HUES48 (cell line): ENCODE measurements around the gene COL25A1.
"Not testable (repeated sequence)": the region's sequence is repeated elsewhere in the genome, so short reads cannot be mapped to it uniquely, and the experiment has no call there.

Source experiments
- H3K27ac ChIP-seq: one replicate; pipeline ENCODE4 v1.7.0; 2013; ENCODE audit warnings: low read depth, low read length, inconsistent platforms
- H3K27me3 ChIP-seq: 2 replicates; pipeline ENCODE4 v1.6.1; 2013; ENCODE audit warnings: mild to moderate bottlenecking, low read length; ENCODE audit not compliant: control insufficient read depth, insufficient read depth
- H3K36me3 ChIP-seq: 2 replicates; pipeline ENCODE4 v1.6.1; 2013; ENCODE audit warnings: low read length; ENCODE audit not compliant: control insufficient read depth, insufficient read depth
- H3K4me1 ChIP-seq: 2 replicates; pipeline ENCODE4 v1.6.1; 2013; ENCODE audit warnings: mild to moderate bottlenecking, low read length; ENCODE audit not compliant: control insufficient read depth, insufficient read depth
- H3K4me3 ChIP-seq: 2 replicates; pipeline ENCODE4 v1.5.1; 2013; ENCODE audit warnings: mild to moderate bottlenecking, low read depth, low read length
- H3K9ac ChIP-seq: 2 replicates; pipeline ENCODE4 v1.6.1; 2013; ENCODE audit warnings: mild to moderate bottlenecking, low read depth, low read length, moderate library complexity
- H3K9me3 ChIP-seq: 2 replicates; pipeline ENCODE4 v1.6.1; 2013; ENCODE audit warnings: low read length; ENCODE audit not compliant: control insufficient read depth, insufficient read depth

The COL25A1 gene

GRCh38 chr4:108937066-108937465 is 365.4 kb downstream of the COL25A1 start:
- no peak overlapping the region for H3K4me3 ChIP-seq
- no peaks in the 10 kb centered on the region for H3K9me3 ChIP-seq
- H3K9ac ChIP-seq = no peak overlapping the region
- H3K4me1 ChIP-seq = peaks cover 5% of the 10 kb centered on the region
- no peaks in the 10 kb centered on the region for H3K36me3 ChIP-seq
- H3K27me3 ChIP-seq = no peaks in the 10 kb centered on the region
- no peak overlapping the region for H3K27ac ChIP-seq

- not testable (repeated sequence) for H3K4me1 ChIP-seq, H3K27ac ChIP-seq, H3K36me3 ChIP-seq, H3K9me3 ChIP-seq, H3K4me3 ChIP-seq, H3K9ac ChIP-seq, H3K27me3 ChIP-seq
These were observed 368.5 kb downstream of the COL25A1 start for GRCh38 chr4:108933925-108934324.

GRCh38 chr4:108933046-108933445 is 369.4 kb downstream of the COL25A1 start:
- Histone ChIP-seq H3K27ac (no peak overlapping the region), H3K9ac (no peak overlapping the region), H3K9me3 (no peaks in the 10 kb centered on the region), H3K4me3 (no peak overlapping the region), H3K4me1 (peaks cover 7% of the 10 kb centered on the region), H3K27me3 (no peaks in the 10 kb centered on the region), H3K36me3 (no peaks in the 10 kb centered on the region)

GRCh38 chr4:108931926-108932325 is 370.5 kb downstream of the COL25A1 start:
- Histone ChIP-seq H3K36me3 (no peaks in the 10 kb centered on the region), H3K9me3 (no peaks in the 10 kb centered on the region), H3K27me3 (no peaks in the 10 kb centered on the region), H3K9ac (no peak overlapping the region), H3K4me1 (peaks cover 7% of the 10 kb centered on the region), H3K4me3 (no peak overlapping the region), H3K27ac (no peak overlapping the region)

- Histone ChIP-seq H3K27me3 (no peaks in the 10 kb centered on the region), H3K36me3 (no peaks in the 10 kb centered on the region), H3K9me3 (no peaks in the 10 kb centered on the region), H3K4me3 (no peak overlapping the region), H3K27ac (no peak overlapping the region), H3K9ac (no peak overlapping the region), H3K4me1 (peaks cover 11% of the 10 kb centered on the region)
These were observed 372.3 kb downstream of the COL25A1 start for GRCh38 chr4:108930186-108930585.

GRCh38 chr4:108926781-108927180 is 375.7 kb downstream of the COL25A1 start:
- H3K27me3 ChIP-seq = no peaks in the 10 kb centered on the region
- no peak overlapping the region for H3K27ac ChIP-seq

GRCh38 chr4:108926061-108926460 is 376.4 kb downstream of the COL25A1 start:
- H3K36me3 ChIP-seq = no peaks in the 10 kb centered on the region
- H3K9ac ChIP-seq = no peak overlapping the region
- no peaks in the 10 kb centered on the region for H3K9me3 ChIP-seq
- H3K4me1 ChIP-seq = peaks cover 5% of the 10 kb centered on the region
- no peaks in the 10 kb centered on the region for H3K27me3 ChIP-seq
- H3K4me3 ChIP-seq = no peak overlapping the region
- H3K27ac ChIP-seq = no peak overlapping the region

More at GRCh38 chr4:108926781-108927180, 375.7 kb downstream of the COL25A1 start:
- Histone ChIP-seq H3K4me1 (peaks cover 11% of the 10 kb centered on the region), H3K4me3 (no peak overlapping the region), H3K9me3 (no peaks in the 10 kb centered on the region), H3K36me3 (no peaks in the 10 kb centered on the region), H3K9ac (no peak overlapping the region)

GRCh38 chr4:108922191-108922590 is 380.3 kb downstream of the COL25A1 start:
- Histone ChIP-seq H3K9ac (no peak overlapping the region), H3K27ac (no peak overlapping the region), H3K9me3 (no peaks in the 10 kb centered on the region), H3K4me1 (peaks cover 11% of the 10 kb centered on the region), H3K27me3 (no peaks in the 10 kb centered on the region), H3K36me3 (no peaks in the 10 kb centered on the region), H3K4me3 (no peak overlapping the region)

- Histone ChIP-seq H3K27ac (no peak overlapping the region), H3K9me3 (no peaks in the 10 kb centered on the region), H3K36me3 (no peaks in the 10 kb centered on the region), H3K27me3 (no peaks in the 10 kb centered on the region), H3K4me1 (peaks cover 11% of the 10 kb centered on the region), H3K9ac (no peak overlapping the region), H3K4me3 (no peak overlapping the region)
These were observed 381.9 kb downstream of the COL25A1 start for GRCh38 chr4:108920395-108921087.

- H3K27ac ChIP-seq = no peak overlapping the region
- no peak overlapping the region for H3K4me3 ChIP-seq
- H3K9ac ChIP-seq = no peak overlapping the region
- H3K4me1 ChIP-seq = peaks cover 6% of the 10 kb centered on the region; the same call in 1 of the 2 replicates
- no peaks in the 10 kb centered on the region for H3K9me3 ChIP-seq
- no peaks in the 10 kb centered on the region for H3K36me3 ChIP-seq
- no peaks in the 10 kb centered on the region for H3K27me3 ChIP-seq
These were observed 383.1 kb downstream of the COL25A1 start for GRCh38 chr4:108919226-108919893.

- H3K4me3 ChIP-seq = no peak overlapping the region
- no peaks in the 10 kb centered on the region for H3K9me3 ChIP-seq
- no peak overlapping the region for H3K9ac ChIP-seq
These were observed 385.2 kb downstream of the COL25A1 start for GRCh38 chr4:108917255-108917654.

More at GRCh38 chr4:108917255-108917654, 385.2 kb downstream of the COL25A1 start:
- Histone ChIP-seq H3K36me3 (no peaks in the 10 kb centered on the region), H3K27me3 (no peaks in the 10 kb centered on the region), H3K27ac (no peak overlapping the region), H3K4me1 (peaks cover 6% of the 10 kb centered on the region; the same call in 1 of the 2 replicates)
